ENCODE results near the gene CHCHD3.

DNA sequence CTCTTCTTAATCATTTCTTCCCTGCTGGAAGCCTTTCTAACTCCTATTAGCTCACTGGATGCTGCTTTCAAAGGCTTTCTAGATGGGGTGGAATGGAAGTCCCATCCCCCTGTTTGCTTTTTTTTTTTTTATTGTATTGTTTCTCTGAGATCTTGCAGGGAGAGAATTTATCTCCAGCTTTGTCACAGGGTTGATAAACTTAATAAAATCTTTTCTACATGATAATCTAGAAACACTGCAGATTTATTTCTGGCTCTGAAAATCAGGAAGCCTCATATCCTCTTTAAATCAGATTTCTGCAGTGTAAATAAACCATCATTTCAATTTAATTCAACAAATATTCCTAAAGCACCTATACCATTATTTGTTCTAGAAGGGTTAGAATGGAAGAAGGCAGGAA is 37.2 kb upstream of the CHCHD3 start:
- TF ChIP-seq CTCF (IDR thresholded peaks at IDR 0.05 in 2 of 3, conservative IDR thresholded peaks at IDR 0.05 in 1 of 3; ENCODE audit: insufficient read depth in 2 of 3, low read depth in 1 of 3, low read length in 3 of 3), result no peak
- TF ChIP-seq, protein P1, sequence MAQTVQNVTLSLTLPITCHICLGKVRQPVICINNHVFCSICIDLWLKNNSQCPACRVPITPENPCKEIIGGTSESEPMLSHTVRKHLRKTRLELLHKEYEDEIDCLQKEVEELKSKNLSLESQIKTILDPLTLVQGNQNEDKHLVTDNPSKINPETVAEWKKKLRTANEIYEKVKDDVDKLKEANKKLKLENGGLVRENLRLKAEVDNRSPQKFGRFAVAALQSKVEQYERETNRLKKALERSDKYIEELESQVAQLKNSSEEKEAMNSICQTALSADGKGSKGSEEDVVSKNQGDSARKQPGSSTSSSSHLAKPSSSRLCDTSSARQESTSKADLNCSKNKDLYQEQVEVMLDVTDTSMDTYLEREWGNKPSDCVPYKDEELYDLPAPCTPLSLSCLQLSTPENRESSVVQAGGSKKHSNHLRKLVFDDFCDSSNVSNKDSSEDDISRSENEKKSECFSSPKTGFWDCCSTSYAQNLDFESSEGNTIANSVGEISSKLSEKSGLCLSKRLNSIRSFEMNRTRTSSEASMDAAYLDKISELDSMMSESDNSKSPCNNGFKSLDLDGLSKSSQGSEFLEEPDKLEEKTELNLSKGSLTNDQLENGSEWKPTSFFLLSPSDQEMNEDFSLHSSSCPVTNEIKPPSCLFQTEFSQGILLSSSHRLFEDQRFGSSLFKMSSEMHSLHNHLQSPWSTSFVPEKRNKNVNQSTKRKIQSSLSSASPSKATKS (CRISPR knock-in tag; IDR thresholded peaks at IDR 0.05), result no peak
- no peak for TF ChIP-seq EZH2 (IDR thresholded peaks at IDR 0.05; ENCODE audit: borderline replicate concordance, low read depth, low read length)
- TF ChIP-seq RCOR1 (IDR thresholded peaks at IDR 0.05; ENCODE audit: borderline replicate concordance in 1 of 2, low read depth in 2 of 2, low read length in 2 of 2), result no peak

Data from K562 (cell line).